Kidney (tissue), 22 donors: ENCODE measurements around the gene EEA1. TPM values are rescaled to one million over a fixed set of nuclear protein-coding genes. Genes with fewer than 3 reads are reported as not detected.

Source experiments
- DNase-seq, 5 donors: peaks; one replicate each; pipeline ENCODE4 v3.0.0-alpha.2; 2013 to 2020
- FAIRE-seq: peaks from 2 replicates; lab custom pipeline; 2012; peaks lifted over from hg19 to GRCh38; lab: Jason Lieb, UNC
- H3K27ac ChIP-seq, 2 donors: one replicate each; pipeline ENCODE4 v1.7.0; 2013; ENCODE audit warnings: low read depth in 2 of 2, low read length in 2 of 2, inconsistent platforms in 1 of 2
- H3K27me3 ChIP-seq: one replicate; pipeline ENCODE4 v1.7.1; 2013; ENCODE audit warnings: low read length, inconsistent platforms; ENCODE audit not compliant: control insufficient read depth, insufficient read depth
- H3K36me3 ChIP-seq, 3 donors: one replicate each; pipeline versions ENCODE4 v1.7.0 to v1.7.1; 2013; ENCODE audit warnings: low read length in 3 of 3, control low read depth in 1 of 3, inconsistent platforms in 1 of 3; ENCODE audit not compliant: insufficient read depth in 3 of 3, control insufficient read depth in 2 of 3
- H3K4me1 ChIP-seq, 3 donors: one replicate each; pipeline versions ENCODE4 v1.7.0 to v1.7.1; 2013; ENCODE audit warnings: low read length in 3 of 3, inconsistent platforms in 1 of 3, low read depth in 1 of 3; ENCODE audit not compliant: control insufficient read depth in 2 of 3, insufficient read depth in 2 of 3
- H3K4me3 ChIP-seq, 3 donors: one replicate each; pipeline versions ENCODE4 v1.7.0 to v1.8.1; 2013; ENCODE audit warnings: low read length in 3 of 3, control low read depth in 1 of 3, inconsistent platforms in 1 of 3
- H3K9ac ChIP-seq, 3 donors: one replicate each; pipeline versions ENCODE4 v1.7.0 to v1.7.1; 2013; ENCODE audit warnings: low read length in 3 of 3, control low read depth in 1 of 3, inconsistent platforms in 1 of 3
- H3K9me3 ChIP-seq, 3 donors: one replicate each; pipeline versions ENCODE4 v1.7.0 to v1.7.1; 2013; ENCODE audit warnings: low read length in 3 of 3, control low read depth in 1 of 3, inconsistent platforms in 1 of 3; ENCODE audit not compliant: control insufficient read depth in 2 of 3, insufficient read depth in 1 of 3
- CTCF ChIP-seq: IDR thresholded peaks from 3 replicates; pipeline ENCODE4 v1.5.1; 2012; ENCODE audit warnings: mild to moderate bottlenecking, moderate library complexity, borderline replicate concordance; ENCODE audit not compliant: insufficient read depth; ENCODE audit errors: extremely low read depth
- intact Hi-C: fragments of 100-400 bp; cut with DNase I; formaldehyde crosslinking; loops from one replicate; pipeline ENCODE4 v1.11.1; 2022
- long read RNA-seq, 10 donors: library from polyadenylated mRNA in 1 of 10; unstranded in 1 of 10; transcript quantifications; one replicate each; pipeline ENCODE4 v2.0.0 and lab custom pipeline, GENCODE V29; 2021 to 2026
- polyA plus RNA-seq: library from polyadenylated mRNA; stranded (reverse); fragments of 350-450 nt; fragmentation: Illumina TruSeq; extraction: RNeasy Lipid Tissue Mini Kit (QIAGEN cat#74804); gene quantifications from one replicate; pipeline ENCODE4 v1.2.3, GENCODE V29; 2014; ENCODE audit warnings: low read depth, low replicate concordance; ENCODE audit not compliant: insufficient read depth
- total RNA-seq: library from RNA; stranded (reverse); fragmentation: NEBNext Ultra II Directional; extraction: Animal tissue kit (Norgen Biotek cat#: 25700); gene quantifications from one replicate; pipeline ENCODE4 v1.2.1, GENCODE V29; 2021
- donor health status: control.
- donor health status: control.
- donor health status: control.
- donor health status: control.
- donor health status: control.
- donor health status: DM: yes; HTN: yes; CAD: no.
- donor health status: Normal renal cell carcinoma (clear cell type).

EEA1 gene
- 30.2 TPM for total RNA-seq
- polyA plus RNA-seq: 2.5 TPM
- long read RNA-seq, donor 1: 0 reads
- long read RNA-seq, donor 2: 0 reads
- long read RNA-seq, donor 3, full-length matches to known transcripts: 1 of 1 reads
- long read RNA-seq, donor 3, partial matches to known transcripts: 0 of 1 reads
- long read RNA-seq, donor 3, other reads (novel, unspliced or antisense): 0 of 1 reads
- long read RNA-seq, donor 4, full-length matches to known transcripts: 1 of 1 reads
- long read RNA-seq, donor 4, partial matches to known transcripts: 0 of 1 reads
- long read RNA-seq, donor 4, other reads (novel, unspliced or antisense): 0 of 1 reads
- long read RNA-seq, donor 5: 0 reads
- long read RNA-seq, donor 6: 0 reads
- long read RNA-seq, donor 7, partial matches to known transcripts: 10 of 14 reads
- long read RNA-seq, donor 7, other reads (novel, unspliced or antisense): 4 of 14 reads
- long read RNA-seq, donor 8: 0 reads
- long read RNA-seq, donor 9: 0 reads
- long read RNA-seq, donor 10: 0 reads

DNA sequence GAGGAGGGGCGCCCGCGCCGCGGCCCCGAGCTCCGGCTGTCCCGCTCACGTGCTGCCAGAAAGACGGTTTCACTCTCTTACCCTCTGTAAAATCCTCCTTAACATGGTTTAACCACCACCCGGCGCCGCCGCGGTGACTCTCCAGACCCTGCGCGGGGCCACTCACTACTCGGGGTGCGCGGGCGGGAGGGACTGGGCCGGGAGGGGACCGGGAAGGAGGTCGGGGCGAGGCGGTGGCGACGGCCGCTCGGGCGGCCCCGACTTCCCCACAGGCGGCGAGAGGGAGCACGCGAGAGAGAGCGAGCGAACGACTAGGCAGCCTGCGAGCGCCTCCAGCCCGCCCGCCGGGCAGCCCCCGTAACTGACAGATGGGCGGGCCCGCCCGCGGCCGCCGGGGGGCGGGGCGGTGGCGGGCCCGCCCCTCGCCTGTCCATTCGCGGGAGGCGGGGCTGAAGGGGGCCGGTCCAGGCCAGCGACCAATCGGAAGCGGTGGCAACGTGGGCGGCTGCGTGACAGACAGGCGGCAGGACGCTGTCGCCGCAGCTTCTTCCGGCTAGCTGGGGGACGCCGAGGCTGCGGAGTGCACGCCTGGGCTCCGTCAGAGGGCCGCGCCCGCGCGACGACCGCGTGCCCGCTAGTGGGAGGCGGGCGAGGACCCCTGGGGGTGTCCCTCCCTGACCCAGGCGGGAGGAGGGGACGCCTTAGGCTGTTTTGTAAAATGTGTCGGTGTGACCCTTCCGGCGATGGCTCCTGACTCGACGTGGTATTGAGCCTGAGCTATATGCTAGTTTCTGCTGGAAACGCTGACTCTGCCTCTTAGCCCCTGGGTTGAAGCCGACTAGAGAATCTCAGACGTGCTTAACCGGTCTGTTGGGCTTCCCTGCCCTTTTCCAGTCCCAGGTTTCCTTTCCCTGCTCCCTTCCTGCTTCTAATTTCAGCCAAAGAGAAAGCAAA, at the start of gene EEA1:
Gene EEA1, minus strand, starts transcription at position 334 of the 954 bp plus-strand sequence. Its CDS starts 229 bp downstream, at position 105.
- TF ChIP-seq CTCF: no peak
- DNase-seq (peak; percentile 97 to 99 (median 98)), FAIRE-seq (no peak)
- H3K4me3 ChIP-seq: peak within 1 kb of the TSS; percentile 89 to 96 (median 96)
- intact Hi-C loops: no loop called here
- H3K27ac ChIP-seq: peak within 1 kb of the TSS; percentile 99
- H3K9ac ChIP-seq: peak within 1 kb of the TSS; percentile 75 to 98 (median 98)
- no peaks in the 10 kb centered on the region for H3K9me3 ChIP-seq
- H3K36me3 ChIP-seq: no peaks in the 10 kb centered on the region
- H3K4me1 ChIP-seq: peaks cover 0 to 9% (median 8%) of the 10 kb centered on the region in 3 donors
- H3K27me3 ChIP-seq: no peaks in the 10 kb centered on the region

DNA sequence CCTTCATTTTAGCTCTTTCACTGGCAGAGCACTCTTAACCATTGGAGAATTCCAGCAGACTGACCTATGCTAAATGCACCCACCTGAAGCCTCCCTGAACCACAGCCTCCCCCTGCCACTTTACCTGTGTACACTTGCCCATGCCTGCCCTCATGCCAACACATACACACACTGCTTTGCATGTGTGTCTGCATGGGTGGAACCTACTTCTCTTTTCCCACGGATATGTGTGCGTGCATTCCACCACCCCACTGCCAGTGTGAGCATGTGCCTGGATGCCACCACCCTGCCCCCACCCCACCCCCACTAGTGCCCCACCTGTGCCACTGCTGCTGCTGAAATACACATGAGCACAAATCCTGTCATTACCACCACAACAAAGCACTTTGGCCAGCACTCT, 49.5 kb upstream of the EEA1 start:
- Histone ChIP-seq H3K27ac (no peak overlapping the region), H3K36me3 (no peaks in the 10 kb centered on the region), H3K27me3 (no peaks in the 10 kb centered on the region), H3K4me1 (no peaks in the 10 kb centered on the region), H3K9ac (no peak overlapping the region), H3K4me3 (no peak overlapping the region), H3K9me3 (peaks cover 0 to 21% (median 0%) of the 10 kb centered on the region in 3 donors)
- intact Hi-C loops: no loop called here
- FAIRE-seq: no peak
- DNase-seq: no peak
- no peak for TF ChIP-seq CTCF

GRCh38 chr12:92977326-92977725, 48.2 kb upstream of the EEA1 start:
- Histone ChIP-seq H3K4me3 (no peak overlapping the region), H3K4me1 (no peaks in the 10 kb centered on the region), H3K9ac (no peak overlapping the region), H3K27me3 (no peaks in the 10 kb centered on the region), H3K9me3 (peaks cover 0 to 19% (median 0%) of the 10 kb centered on the region in 3 donors), H3K27ac (no peak overlapping the region), H3K36me3 (no peaks in the 10 kb centered on the region)
- intact Hi-C loops: no loop called here
- DNase-seq (no peak), FAIRE-seq (no peak)
- TF ChIP-seq CTCF: no peak
